Epithelial cell of esophagus (primary cell): ENCODE data around the gene TGM2.
A peak's percentile ranks its signal among the peaks of the same experiment; 100 is the strongest.

Experiments used
- DNase-seq: peaks from one replicate; pipeline ENCODE4 v3.0.0; 2010; ENCODE audit warnings: low read depth
- H3K4me3 ChIP-seq: 2 replicates; pipeline ENCODE4 v1.5.1; 2011; ENCODE audit warnings: mild to moderate bottlenecking, low read length, control low read depth
- CTCF ChIP-seq: IDR thresholded peaks from 2 replicates; pipeline ENCODE4 v1.5.1; 2011; ENCODE audit warnings: low read depth, mild to moderate bottlenecking, low read length, control low read depth, inconsistent platforms; ENCODE audit not compliant: insufficient read depth; ENCODE audit errors: missing control alignments

The TGM2 gene

DNA sequence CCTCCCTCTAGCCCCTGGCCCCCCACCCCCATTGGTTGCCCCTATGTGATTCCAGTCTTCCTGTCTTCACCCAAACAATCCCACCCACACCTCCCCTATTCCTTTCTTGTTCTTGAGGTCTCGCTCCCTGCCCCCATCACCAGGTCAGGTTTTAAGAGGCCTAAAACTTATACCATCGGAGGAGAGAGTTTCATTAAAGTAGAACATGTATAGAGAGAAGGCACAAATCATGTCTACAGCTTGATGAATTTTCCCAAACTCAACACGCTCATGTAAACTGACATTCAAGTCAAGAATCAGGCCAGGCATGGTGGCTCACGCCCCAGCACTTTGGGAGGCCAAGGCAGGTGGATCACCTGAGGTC is 44.5 kb downstream of the TGM2 start:
- TF ChIP-seq CTCF = no peak
- H3K4me3 ChIP-seq = no peak overlapping the region
- DNase-seq = no peak

DNA sequence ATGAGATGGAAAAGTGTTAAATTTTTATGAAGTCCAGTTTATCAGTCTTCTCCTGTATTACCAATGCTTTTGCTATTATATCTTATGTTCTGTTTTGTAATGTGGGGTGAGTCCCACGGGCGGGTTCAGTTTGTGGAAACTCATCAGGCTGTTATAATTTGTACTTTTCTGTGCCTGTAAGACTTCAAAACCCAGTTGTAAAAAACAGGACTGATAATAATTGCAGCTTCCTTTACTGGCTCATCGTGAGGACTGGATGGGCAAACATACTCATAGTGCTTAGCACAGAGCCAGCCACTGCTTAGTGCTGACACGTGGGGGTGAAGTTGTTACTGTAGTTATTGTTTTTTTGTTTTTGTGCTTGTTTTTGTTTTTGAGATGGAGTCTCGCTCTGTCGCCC is 45.6 kb downstream of the TGM2 start:
- DNase-seq = no peak
- H3K4me3 ChIP-seq = no peak overlapping the region
- no peak for TF ChIP-seq CTCF

DNA sequence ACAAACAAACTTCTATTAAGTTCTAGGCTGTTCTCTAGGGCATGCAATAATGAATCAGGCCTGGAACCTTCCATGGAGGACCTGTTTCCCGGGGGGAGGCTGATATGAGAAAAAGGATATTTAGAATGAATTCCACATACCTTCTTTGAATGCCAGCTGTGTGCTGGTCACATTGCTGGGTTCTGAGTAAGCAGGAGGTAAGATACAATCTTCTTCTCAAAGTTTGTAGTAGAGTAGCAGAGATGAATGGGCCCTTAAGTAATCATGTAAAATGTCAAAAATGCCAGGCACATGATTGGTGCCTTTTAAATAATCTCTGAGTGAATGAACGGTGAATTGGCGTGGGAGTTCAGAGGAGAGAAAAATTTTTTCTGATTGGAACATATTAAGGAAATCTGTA is 47.4 kb downstream of the TGM2 start:
- no peak for TF ChIP-seq CTCF

DNA sequence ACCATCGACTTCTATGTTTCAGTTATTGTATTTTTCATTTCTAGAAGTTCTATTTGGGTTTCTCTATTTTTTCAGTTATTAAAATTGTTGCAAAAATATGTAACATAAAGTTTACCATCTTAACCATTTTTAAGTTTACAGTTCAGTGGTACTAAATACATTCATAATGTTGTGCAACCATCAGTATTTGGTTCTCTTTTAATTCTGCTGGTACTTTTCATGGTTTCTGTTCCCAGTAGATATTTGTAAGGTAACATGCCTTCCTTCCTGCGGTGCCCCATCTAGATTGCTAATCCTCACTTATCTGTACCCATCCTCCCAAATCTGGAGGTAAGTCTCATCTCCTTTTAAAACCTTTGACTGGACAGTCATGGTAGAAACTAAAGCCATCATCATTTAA is 47.9 kb downstream of the TGM2 start:
- no peak for DNase-seq
- no peak for TF ChIP-seq CTCF

More for the DNA sequence above, 47.4 kb downstream of the TGM2 start:
- H3K4me3 ChIP-seq = no peak overlapping the region
- DNase-seq = peak; percentile 64

DNA sequence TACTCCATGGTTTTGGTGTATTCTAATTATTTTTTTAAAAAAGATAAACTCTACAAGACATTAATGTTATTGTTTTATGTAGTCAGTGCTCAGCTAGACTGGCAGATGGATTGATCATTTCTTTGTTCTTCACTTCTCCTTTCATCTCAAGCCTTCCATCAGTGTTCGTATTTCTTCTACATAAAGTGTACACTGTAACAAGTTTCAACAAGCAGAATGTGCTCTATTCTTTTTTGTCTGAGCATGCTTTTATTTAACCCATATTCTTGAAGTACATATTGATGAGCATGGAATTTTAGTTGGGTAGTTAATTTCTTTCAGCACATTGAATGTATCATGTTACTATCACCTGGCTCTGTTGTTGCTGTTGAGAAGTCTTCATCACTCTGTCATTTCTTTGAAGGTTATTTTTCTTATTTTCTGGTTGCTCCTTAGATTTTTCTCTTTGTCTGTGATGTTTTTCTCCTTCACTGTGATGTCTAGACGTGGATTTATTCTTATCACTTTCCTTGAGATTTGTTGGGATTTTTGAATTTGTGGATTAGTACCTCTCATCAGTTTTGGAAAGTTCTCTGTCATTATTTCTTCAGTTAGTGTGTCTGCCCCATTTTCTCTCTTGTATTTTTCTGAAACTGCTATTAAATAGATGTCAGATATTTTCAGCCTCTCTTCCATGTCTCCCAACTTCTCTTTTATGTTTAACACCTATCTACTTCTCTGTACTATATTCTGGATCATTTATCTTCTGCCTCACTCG is 48.5 kb downstream of the TGM2 start:
- TF ChIP-seq CTCF = no peak
- DNase-seq = peak; percentile 32
- H3K4me3 ChIP-seq = no peak overlapping the region

More for the DNA sequence above, 47.9 kb downstream of the TGM2 start:
- H3K4me3 ChIP-seq = no peak overlapping the region

GRCh38 chr20:38115896-38116295 is 49.2 kb downstream of the TGM2 start:
- no peak for TF ChIP-seq CTCF
- DNase-seq = no peak
- no peak overlapping the region for H3K4me3 ChIP-seq

- no peak overlapping the region for H3K4me3 ChIP-seq
- no peak for DNase-seq
- TF ChIP-seq CTCF = no peak
Observed at GRCh38 chr20:38115205-38115604, 49.9 kb downstream of the TGM2 start.
